Ishikawa (cell line): ENCODE measurements around the gene ZNF142.

Source experiments
- CEBPB ChIP-seq: IDR thresholded peaks from 2 replicates; pipeline ENCODE4 v1.6.1; 2012
- EP300 ChIP-seq: IDR thresholded peaks from 2 replicates; pipeline ENCODE4 v1.6.1; 2012; ENCODE audit warnings: borderline replicate concordance
- MAX ChIP-seq: IDR thresholded peaks from 2 replicates; pipeline ENCODE4 v1.6.1; 2012
- NFIC ChIP-seq: IDR thresholded peaks from 2 replicates; pipeline ENCODE4 v1.6.1; 2012
- YY1 ChIP-seq: IDR thresholded peaks from 2 replicates; pipeline ENCODE4 v1.6.1; 2012; ENCODE audit warnings: low read depth

DNA sequence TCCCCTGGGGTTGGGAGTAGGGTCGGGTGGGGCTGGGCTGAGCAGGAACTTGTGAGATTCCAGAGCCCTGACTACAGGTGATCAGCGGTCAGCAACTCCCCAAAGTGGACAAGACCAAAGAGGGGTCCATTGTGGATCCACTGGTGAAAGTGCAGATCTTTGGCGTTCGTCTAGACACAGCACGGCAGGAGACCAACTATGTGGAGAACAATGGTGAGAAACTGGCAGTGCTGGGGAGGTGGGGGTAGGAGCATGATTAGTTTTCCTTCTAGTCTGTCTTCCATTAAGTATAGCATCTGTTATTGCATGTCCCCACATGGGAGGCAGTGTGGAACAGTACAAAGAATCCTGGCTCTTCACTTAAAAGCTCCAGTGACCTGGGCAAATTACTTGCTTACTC is 23.7 kb downstream of the ZNF142 start:
- TF ChIP-seq NFIC: no peak
- TF ChIP-seq MAX: 0 out of 2 replicates have a peak, but pooled peaks have one; percentile 25
- no peak for TF ChIP-seq YY1
- peak; percentile 55; the same call in 1 of the 2 replicates for TF ChIP-seq EP300
- no peak for TF ChIP-seq CEBPB
